ENCODE measurements around the gene RHOT2. TPM values are rescaled to one million over a fixed set of nuclear protein-coding genes. Genes with fewer than 3 reads are reported as not detected.

The RHOT2 gene
- total RNA-seq, 4 donors from 2014 or later = 38.8 to 86.9 (median 61.5) TPM

Other genes starting within 250 kb of the RHOT2 start
- gene RAB11FIP3, start 242.5 kb upstream of the RHOT2 start, total RNA-seq = 10 to 100 TPM; 24.9 to 52.2 (median 48.7) TPM
- 10 to 100 TPM; 16.4 to 87.2 (median 22.0) TPM for gene CAPN15, start 140.4 kb upstream of the RHOT2 start, total RNA-seq
- under 1 TPM in 1 of 4 donors, not detected in 3; 0.19 TPM for gene PRR35, start 107.7 kb upstream of the RHOT2 start, total RNA-seq
- gene NHLRC4, start 101.1 kb upstream of the RHOT2 start, total RNA-seq = 1 to 10 TPM in 3 of 4 donors, under 1 TPM in 1; 0.24 to 5.5 (median 1.2) TPM
- gene PIGQ, start 98.2 kb upstream of the RHOT2 start, total RNA-seq = 10 to 100 TPM; 22.0 to 25.1 (median 23.8) TPM
- gene RAB40C, start 78.1 kb upstream of the RHOT2 start, total RNA-seq = 10 to 100 TPM; 11.6 to 20.6 (median 14.8) TPM
- gene WFIKKN1, start 37.1 kb upstream of the RHOT2 start, total RNA-seq = under 1 TPM in 3 of 4 donors, not detected in 1; 0.19 to 0.63 (median 0.25) TPM
- 100 to 1,000 TPM in 3 of 4 donors, 10 to 100 TPM in 1; 75.7 to 155 (median 111) TPM for gene METTL26, start 31.8 kb upstream of the RHOT2 start, total RNA-seq
- 10 to 100 TPM; 33.3 to 54.7 (median 41.3) TPM for gene MCRIP2, start 26.3 kb upstream of the RHOT2 start, total RNA-seq
- 10 to 100 TPM in 3 of 4 donors, 1 to 10 TPM in 1; 7.0 to 25.1 (median 21.2) TPM for gene WDR90, start 18.8 kb upstream of the RHOT2 start, total RNA-seq
- 1 to 10 TPM in 1 of 4 donors, under 1 TPM in 2, not detected in 1; 0.44 to 1.0 (median 0.96) TPM for gene RHBDL1, start 7.5 kb downstream of the RHOT2 start, total RNA-seq
- 100 to 1,000 TPM; 119 to 161 (median 128) TPM for gene STUB1, start 12.3 kb downstream of the RHOT2 start, total RNA-seq
- 10 to 100 TPM; 65.8 to 79.6 (median 71.8) TPM for gene JMJD8, start 16.2 kb downstream of the RHOT2 start, total RNA-seq
- gene WDR24, start 22.3 kb downstream of the RHOT2 start, total RNA-seq = 1 to 10 TPM; 6.7 to 8.7 (median 6.9) TPM
- under 1 TPM in 3 of 4 donors, not detected in 1; 0.48 to 0.75 (median 0.56) TPM for gene FBXL16, start 37.7 kb downstream of the RHOT2 start, total RNA-seq
- gene METRN, start 47.0 kb downstream of the RHOT2 start, total RNA-seq = 10 to 100 TPM; 13.6 to 31.2 (median 20.5) TPM
- gene ANTKMT, start 53.0 kb downstream of the RHOT2 start, total RNA-seq = 10 to 100 TPM; 21.9 to 45.4 (median 36.2) TPM
- gene CCDC78, start 58.3 kb downstream of the RHOT2 start, total RNA-seq = 1 to 10 TPM in 2 of 4 donors, under 1 TPM in 2; 0.72 to 2.4 (median 1.5) TPM
- 1 to 10 TPM in 3 of 4 donors, under 1 TPM in 1; 0.79 to 7.3 (median 4.6) TPM for gene HAGHL, start 59.0 kb downstream of the RHOT2 start, total RNA-seq
- 10 to 100 TPM; 17.6 to 26.8 (median 22.1) TPM for gene CIAO3, start 72.9 kb downstream of the RHOT2 start, total RNA-seq
- gene MSLN, start 92.6 kb downstream of the RHOT2 start, total RNA-seq = 100 to 1,000 TPM in 2 of 4 donors, 10 to 100 TPM in 1, 1 to 10 TPM in 1; 1.1 to 355 (median 129) TPM
- gene RPUSD1, start 120.2 kb downstream of the RHOT2 start, total RNA-seq = 10 to 100 TPM in 3 of 4 donors, 1 to 10 TPM in 1; 9.6 to 20.9 (median 13.7) TPM
- 10 to 100 TPM in 1 of 4 donors, 1 to 10 TPM in 3; 2.8 to 10.7 (median 4.6) TPM for gene CHTF18, start 120.5 kb downstream of the RHOT2 start, total RNA-seq
- gene GNG13, start 132.6 kb downstream of the RHOT2 start, total RNA-seq = not detected